G401 (cell line): ENCODE data around the gene IGFBPL1. TPM values are rescaled to one million over a fixed set of nuclear protein-coding genes. Genes with fewer than 3 reads are reported as not detected.
"Not testable (repeated sequence)": the region's sequence is repeated elsewhere in the genome, so short reads cannot be mapped to it uniquely, and the experiment has no call there.

Source experiments
- DNase-seq: peaks from one replicate; pipeline ENCODE4 v3.0.0-alpha.2; 2015; ENCODE audit warnings: low spot score
- in situ Hi-C: cut with HindIII; loops from 2 replicates; pipeline ENCODE4 v1.10.0; 2016; ENCODE audit warnings: low sequenced_read_pairs, mixed read lengths
- total RNA-seq: library from RNA; depleted of rRNA; stranded (reverse); fragments of >200 nt; shearing (Covaris generic); gene quantifications from 2 replicates; pipeline ENCODE4 v1.2.3, GENCODE V29; 2014; rRNA removed

Gene IGFBPL1, protein sequence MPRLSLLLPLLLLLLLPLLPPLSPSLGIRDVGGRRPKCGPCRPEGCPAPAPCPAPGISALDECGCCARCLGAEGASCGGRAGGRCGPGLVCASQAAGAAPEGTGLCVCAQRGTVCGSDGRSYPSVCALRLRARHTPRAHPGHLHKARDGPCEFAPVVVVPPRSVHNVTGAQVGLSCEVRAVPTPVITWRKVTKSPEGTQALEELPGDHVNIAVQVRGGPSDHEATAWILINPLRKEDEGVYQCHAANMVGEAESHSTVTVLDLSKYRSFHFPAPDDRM
- total RNA-seq, result 1.3 TPM in 1 of 2 replicates, not detected in the other

DNA sequence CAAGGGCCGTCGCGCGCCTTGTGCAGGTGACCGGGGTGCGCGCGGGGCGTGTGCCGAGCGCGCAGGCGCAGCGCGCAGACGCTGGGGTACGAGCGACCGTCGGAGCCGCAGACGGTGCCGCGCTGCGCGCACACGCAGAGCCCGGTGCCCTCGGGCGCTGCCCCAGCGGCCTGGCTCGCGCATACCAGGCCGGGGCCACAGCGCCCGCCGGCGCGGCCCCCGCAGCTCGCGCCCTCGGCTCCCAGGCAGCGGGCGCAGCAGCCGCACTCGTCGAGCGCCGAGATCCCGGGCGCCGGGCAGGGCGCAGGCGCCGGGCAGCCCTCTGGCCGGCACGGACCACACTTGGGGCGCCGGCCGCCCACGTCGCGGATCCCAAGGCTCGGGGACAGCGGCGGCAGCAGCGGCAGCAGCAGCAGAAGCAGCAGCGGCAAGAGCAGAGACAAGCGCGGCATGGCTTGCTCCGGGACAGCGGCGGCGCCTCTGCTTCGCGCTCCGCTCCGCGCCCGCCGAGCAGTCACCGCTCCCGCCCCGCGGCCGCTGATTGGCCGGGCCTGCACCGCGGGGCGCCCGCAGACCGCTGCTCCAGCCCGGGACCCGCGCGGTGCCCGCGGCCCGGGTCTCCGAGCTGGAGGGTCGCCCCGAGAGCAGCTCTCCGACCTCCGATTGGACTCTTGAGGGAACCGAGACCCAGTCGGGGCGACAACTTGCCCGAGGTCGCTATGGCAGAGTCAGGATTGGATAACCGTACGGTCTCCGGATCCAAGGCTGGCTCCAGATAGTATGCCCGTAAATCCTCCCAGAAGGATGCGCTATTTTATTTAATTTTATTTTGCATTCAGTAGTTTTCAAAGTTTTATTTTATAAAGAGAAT lies at the start of gene IGFBPL1:
Gene IGFBPL1, minus strand, starts transcription at position 482 of the 871 bp plus-strand sequence. Its CDS starts 30 bp downstream, at position 452.
- in situ Hi-C loops, result no loop called here
- peak; percentile 34 for DNase-seq

DNA sequence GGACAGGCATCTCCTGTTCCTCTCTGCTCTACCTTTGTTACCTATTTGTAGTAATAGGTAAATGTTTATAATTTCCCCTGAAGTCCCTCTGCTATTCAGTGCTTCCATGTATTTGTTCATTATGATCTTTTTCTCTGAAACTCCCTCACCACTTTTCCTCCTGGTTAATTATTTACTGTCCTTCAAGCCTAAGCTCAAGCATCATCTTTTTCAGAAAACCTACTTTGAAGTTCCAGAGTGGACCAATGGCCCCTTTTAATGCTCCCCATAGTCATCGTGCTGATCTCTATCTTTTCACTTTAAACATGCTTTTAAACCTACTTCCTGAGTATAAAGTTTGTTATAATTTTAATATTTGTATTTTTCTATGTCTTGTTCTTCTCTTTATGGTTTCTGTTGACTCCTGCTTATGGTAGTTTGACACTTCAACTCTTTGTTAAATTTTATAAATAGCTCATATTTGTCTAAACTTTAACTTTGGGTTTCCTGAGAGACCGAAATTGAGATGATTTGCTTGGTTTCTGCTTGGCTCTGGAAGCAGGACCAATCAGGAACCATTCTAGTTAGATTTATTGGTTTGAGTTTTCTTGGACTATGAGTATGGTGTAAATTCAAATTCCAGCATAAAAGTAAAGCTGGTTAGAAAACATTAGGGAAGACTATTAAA lies 48.5 kb upstream of the IGFBPL1 start:
- DNase-seq, in situ Hi-C loops: not testable (repeated sequence)

DNA sequence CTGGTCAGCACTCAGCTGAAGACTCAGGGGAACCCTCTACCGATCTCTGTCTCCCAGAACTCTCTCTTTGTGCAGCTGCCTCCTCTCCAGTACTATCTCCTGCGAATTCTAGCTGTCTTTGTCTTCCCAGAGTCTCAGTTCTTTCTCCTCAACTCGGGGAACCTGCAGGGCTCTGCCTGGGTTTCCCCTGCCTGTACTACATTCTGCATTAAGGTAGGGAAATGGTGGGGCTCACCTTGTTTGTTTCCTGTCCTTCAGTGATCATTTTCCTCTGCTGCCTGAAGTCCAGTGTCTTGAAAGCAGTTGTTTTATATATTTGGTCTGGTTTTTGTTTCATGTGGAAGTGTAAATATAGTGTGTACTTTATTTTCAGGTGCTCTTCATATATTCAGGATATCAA lies 43.1 kb upstream of the IGFBPL1 start:
- no peak for DNase-seq
- in situ Hi-C loops, result no loop called here

DNA sequence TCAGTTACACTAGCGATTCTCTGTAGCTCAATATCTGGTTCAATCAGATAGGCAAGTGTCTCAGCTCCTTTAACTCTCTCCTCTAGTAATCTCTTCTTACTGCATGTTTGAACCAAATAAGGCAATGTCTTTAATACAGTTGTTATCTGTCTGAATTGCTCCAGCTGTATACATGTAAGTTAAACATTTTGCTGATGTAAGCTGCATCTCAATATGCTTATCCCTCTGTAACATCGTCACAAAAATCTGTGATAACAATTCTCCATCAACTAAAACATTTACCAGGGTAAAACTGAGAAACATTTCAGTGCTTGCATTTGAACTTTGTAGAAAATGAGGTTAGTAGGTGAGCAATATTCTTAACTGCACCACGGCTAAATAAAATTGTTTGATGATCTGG lies 29.6 kb upstream of the IGFBPL1 start:
- in situ Hi-C loops, result no loop called here

DNA sequence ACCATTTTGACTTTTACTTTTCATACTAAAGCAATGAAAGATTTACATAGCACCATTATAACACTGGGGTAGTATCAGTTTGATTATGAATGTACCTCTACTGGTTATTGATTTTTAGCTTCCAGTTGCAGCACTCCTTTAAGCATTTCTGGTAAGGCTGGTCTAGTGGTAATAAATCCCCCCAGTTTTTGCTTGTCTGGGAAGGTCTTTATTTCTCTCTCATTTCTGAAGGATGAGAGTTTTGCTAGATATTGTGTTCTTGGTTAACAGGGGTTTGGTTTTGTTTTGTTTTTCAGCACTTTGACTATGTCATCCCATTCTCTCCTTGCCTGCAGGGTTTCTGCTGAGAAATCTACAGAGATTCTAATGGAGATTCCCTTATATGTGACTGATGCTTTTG lies 26.9 kb upstream of the IGFBPL1 start:
- no peak for DNase-seq
- in situ Hi-C loops, result no loop called here

More for the DNA sequence above, 29.6 kb upstream of the IGFBPL1 start:
- DNase-seq, result no peak

DNA sequence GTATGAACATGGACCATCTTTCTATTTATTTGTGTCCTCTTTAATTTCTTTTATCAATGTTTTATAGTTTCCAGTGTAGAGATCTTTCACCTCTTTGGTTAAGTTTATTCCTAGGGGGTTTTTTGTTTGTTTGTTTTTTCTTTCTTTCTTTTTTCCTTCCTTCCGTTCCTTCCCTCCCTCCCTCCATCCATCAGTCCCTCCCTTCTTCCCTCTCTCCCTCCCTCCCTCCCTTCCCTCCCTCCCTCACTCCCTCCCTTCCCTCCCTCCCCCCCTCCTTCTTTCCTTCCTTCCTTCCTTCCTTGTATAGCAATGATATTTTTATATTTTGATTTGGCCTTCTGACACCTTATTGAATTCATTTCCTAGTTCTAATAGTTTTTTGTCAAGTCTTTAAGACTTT lies 23.4 kb upstream of the IGFBPL1 start:
- in situ Hi-C loops, result no loop called here
- DNase-seq, result no peak

DNA sequence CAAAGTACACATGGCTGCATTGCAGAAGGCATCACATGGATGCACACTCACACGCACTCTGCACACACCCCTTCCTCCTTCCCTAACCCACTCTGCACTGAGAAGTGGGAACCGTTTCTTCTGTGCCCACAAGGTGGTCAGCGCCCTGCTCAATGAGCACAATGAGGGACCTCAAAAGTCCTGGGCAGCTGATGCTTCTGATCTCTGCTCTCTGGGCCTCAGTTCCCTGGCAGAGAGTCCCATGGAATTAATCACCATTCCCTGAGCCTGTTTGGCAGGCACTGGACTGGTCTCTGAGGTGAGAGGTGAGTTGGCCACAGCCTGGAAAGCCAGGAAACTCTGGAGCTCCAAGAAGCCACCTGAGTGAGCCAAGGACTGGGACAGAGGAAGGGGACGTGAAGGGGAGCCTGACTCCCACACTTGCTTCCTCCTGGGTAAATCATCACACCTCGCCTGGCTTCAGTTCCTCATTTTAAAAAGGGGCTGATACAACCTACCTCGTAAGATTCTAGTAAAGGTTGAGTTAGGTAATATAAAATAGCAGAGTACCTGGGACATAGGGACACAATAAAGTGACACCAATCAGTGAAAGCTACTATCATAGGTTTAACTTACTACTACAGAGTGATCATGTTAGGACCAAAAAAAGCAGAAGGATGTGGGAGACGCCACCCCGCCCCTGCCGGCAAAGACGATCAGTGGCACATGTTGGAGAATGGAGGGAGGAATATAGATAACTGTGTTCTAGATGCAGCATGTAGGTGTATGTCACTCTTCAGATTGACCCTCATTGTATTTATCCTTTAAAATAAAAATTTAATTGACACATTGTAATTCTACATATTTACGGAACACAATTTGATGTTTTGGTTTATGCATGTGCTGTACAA lies 21.1 kb upstream of the IGFBPL1 start:
- in situ Hi-C loops, result no loop called here
- no peak for DNase-seq

DNA sequence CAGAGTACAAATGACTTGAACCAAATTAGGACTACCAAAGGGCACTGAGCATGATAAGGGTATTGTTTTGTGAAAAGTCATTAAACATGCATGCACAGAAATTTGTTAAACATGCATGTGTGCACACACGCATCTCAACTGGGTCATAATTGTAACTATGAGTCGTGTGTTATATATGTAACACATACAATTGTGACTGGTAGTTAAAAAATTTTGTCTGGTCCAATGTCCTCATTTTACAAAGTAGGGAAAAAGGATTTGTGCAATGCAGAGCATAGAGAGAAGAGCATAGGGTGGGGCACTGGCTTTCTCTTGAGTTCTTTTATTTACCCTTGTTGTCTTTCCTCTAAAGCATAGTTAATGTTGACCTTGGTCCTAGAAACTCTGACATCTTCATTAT lies 19.3 kb upstream of the IGFBPL1 start:
- in situ Hi-C loops, result no loop called here

DNA sequence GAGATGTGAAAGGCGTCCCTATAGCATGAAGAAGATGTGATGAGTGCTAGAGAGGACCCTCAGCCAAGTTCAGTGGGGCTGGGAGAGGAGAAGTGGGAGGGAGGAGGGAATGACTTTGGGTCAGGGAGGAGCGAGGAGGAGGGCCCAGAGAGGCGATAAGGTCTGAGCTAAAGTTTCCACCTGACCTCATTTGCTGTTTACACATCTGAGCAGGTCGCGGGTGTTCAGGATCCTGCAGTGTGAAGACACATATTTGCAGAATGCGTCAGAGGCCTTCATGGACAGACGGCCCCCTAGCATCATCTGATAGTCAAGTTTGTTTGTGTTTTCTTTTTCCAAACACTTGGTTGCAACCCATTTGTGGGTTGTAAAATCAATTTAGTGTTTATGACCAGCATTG lies 18.9 kb upstream of the IGFBPL1 start:
- in situ Hi-C loops, result no loop called here
- no peak for DNase-seq

More for the DNA sequence above, 19.3 kb upstream of the IGFBPL1 start:
- no peak for DNase-seq

DNA sequence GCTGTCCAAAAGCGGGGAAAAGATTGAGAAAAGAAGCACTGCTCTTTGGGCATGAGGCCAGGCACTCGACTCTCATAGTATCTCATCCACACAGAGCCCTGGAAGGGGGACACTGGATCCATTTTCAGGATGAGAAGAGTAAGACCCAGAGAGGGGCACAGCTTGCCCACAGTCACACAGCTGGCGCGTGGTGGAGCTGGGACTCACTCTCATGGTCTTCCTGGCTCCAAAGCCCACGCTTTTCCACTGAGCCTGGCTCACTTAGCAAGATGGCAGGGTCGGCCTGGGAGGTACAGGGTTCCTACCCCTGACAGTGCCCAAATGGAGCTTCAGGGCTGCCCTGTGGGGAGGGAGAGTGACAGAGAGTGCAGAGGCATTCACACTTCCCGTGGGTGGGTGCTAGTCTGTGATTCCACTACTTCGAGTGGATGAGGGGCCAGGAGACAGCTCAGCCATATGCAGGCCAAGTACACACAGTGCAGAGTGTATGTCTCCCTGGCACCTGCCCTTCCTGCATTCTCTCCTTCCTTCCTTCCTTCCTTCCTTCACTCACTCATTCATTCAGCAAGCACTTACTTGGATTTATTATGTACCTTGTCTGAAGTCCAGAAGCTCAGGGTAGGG lies 18.3 kb upstream of the IGFBPL1 start:
- in situ Hi-C loops, result no loop called here

DNA sequence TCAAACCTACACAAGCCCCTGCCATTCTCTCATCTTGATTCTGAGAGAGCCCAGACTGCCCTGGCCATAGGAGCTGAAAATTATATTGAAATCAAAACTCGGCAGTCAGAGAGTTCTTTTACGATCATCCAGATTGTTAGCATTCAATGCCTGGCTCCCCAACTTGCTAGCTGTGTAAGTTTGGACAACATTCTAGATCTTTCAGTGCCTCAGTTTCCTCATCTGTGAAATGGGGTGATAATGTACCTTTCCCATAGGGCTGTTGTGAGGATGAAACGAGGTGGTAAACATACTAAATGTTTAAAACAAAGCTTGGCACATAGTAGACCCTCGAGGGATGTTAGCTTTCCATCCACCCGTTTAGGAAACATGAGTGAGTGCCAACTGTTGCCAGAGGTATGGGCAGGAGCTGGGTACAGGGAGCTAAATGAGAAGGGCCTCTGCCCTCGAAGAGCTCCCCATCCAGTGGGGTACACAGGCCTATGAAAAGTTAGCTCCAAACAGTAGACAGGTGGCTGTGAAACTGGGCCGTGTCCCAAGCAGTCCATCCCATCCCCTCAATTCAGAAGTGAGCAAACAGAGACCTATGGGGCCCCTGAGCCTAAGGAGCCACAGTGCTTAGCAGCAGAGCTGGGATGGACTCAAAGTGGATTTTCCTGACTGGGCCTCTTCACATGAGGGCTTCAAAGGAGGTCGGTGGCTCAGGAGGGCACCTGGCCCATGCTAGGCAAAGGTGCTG lies 17.3 kb upstream of the IGFBPL1 start:
- DNase-seq, result no peak
- in situ Hi-C loops, result no loop called here

More for the DNA sequence above, 18.3 kb upstream of the IGFBPL1 start:
- DNase-seq, result no peak

DNA sequence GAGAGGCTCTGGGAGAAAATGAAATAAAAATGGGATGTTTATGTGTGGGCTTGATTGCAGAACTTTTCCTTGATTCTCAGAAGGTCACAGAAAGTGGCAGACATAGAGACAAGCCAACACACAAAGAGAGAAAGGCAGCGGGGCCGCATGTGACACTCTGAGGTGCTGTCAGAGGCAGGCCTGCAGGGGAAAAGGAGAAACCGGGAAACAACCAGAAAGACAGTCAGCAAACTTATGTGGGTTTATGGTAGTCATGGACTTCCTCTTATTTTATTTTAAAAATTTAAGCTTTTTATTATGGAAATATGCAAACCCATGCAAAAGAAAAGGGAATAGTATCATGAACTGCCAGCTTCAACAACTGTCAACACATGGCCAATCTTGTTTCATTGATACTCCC lies 16.3 kb upstream of the IGFBPL1 start:
- in situ Hi-C loops, result no loop called here
- DNase-seq, result no peak

DNA sequence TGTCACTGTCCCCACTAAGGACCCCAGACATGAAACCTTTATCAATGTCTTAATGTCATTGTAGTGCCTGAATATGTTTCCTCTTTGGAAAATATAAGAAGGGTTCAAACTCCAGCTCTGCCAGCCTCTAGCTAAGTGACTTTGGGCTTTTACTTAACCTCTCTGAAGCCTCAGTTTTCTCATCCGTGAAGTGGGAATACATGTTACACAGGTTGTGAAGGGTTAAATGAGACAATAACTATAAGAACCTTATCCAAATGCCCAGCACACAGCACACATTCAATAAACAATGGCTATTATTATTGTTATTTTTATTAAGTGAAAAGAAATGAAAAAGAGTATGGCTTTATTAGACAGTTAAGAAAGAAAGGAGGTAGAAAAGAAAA lies 15.7 kb upstream of the IGFBPL1 start:
- DNase-seq, result no peak
- in situ Hi-C loops, result no loop called here

DNA sequence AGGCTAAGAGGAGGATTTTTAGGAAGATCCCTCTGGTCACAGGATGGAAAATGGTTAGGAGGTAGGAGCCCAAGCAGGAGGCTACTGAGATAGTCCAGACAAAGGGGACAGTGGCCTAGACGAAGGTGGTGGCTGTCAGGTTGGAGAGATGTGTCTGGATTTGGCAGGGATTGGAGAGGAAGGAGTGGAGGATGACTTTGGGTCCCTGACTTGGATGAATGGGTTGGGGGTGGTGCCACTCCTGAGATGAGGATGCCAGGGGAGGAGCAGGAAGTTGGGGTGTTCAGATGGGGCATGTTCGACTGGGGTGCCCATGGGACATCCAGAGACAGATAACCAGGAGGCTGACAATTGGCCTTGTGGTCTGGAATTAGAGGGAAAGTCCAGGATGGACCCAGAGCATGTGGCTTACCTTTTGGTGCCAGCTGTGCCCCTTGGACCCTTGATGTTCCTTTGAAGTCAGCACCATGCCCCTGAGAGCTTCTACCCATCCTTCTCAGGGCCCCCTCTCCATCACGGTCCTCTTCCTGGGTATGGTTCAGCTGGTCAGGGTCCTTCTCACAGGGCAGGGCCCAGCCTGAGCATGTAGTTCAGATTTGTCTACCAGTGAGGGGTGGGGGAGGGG lies 15.1 kb upstream of the IGFBPL1 start:
- no peak for DNase-seq
- in situ Hi-C loops, result no loop called here

DNA sequence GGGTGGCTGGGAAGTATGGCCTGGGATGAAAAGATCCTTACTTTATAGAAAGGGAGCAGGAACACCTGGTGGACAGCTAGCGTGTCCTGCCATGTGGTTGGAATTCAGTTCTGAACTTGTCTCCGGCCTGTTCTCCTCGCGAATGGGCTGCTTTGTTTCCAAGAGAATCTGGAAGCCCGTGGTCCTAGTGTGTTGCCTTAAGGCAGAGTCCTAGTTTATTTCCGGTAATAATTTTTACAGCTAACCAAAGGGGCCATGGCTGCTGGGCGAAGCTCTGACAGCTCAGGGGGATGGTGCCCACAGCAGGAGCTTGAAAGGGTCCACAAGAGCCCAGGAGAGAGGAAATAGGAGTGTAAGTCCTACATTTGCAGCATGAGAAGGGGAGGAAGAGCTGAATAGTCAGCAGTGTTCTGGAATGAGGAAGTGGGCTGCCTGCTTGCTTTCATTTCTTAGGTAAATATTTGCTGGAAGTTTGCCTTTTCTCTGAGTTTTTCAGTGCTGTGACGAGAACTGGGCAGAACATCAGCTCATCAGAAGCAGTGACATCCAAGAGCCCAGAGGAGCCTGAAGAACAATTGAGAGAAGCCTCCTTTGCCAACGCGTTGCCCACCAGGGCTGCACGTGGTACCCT lies 13.1 kb upstream of the IGFBPL1 start:
- in situ Hi-C loops, result no loop called here
- no peak for DNase-seq

DNA sequence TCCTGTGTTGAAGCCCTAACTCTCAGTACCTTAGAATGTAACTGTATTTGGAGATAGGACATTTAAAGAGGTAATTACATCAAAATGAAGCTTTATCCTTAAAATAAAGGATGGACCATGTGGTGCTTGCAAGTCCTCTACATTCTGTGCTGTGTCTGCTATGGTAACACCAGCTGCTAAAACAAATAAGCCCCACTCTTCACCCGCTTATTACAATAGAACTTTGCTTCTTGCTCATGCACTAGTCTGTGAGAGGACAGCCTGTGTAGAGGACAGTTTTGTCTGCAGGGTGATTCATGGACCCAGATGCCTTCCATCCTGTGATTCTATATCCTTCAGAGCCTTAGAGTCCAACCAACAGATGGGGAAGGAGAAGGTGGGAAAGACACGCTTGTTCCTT lies 12.5 kb upstream of the IGFBPL1 start:
- no peak for DNase-seq

DNA sequence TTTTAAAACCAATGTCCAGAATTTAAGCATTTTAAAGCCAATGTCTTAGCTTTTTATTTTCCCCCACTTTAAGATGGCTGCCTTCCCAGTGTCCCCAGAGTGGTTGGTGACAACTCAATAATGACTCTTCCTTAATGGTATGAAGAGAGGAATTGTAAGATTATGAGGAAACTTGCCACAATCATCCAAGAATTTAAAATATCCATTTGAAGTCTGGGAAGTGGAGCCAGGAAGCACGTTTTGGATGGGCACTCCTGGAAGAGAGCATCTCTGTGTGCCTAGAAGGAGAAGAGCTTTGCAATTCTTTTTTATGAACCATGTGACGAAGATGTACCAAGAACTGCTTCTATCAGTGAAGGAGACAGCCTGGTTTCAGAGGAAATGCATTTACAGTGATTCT lies 11.3 kb upstream of the IGFBPL1 start:
- no peak for DNase-seq
- in situ Hi-C loops, result no loop called here

More for the DNA sequence above, 12.5 kb upstream of the IGFBPL1 start:
- in situ Hi-C loops, result no loop called here
